DMS153 treated with DMSO at 0.1 percent for 48 hours (cell line): ENCODE results near the gene ANKUB1.
"Not testable (repeated sequence)": the region's sequence is repeated elsewhere in the genome, so short reads cannot be mapped to it uniquely, and the experiment has no call there.

ENCODE experiments used
- DNase-seq: peaks from one replicate; lab custom pipeline; 2025; ENCODE audit not compliant: unreplicated experiment; lab: John Stamatoyannopoulos, UW

ANKUB1 gene

GRCh38 chr3:149792452-149793270 is at the start of gene ANKUB1:
Gene ANKUB1, minus strand, starts transcription at chr3:149792554. Its CDS starts 188 bp downstream, at chr3:149792366.
- DNase-seq, result peak; percentile 77

GRCh38 chr3:149839896-149840295 is 47.5 kb upstream of the ANKUB1 start:
- no peak for DNase-seq

GRCh38 chr3:149839469-149839868 is 47.1 kb upstream of the ANKUB1 start:
- not testable (repeated sequence) for DNase-seq

- not testable (repeated sequence) for DNase-seq
Observed at GRCh38 chr3:149838491-149838890, 46.1 kb upstream of the ANKUB1 start.

- DNase-seq, result no peak
Observed at GRCh38 chr3:149833241-149833640, 40.9 kb upstream of the ANKUB1 start.

GRCh38 chr3:149832086-149832485 is 39.7 kb upstream of the ANKUB1 start:
- DNase-seq, result no peak

GRCh38 chr3:149831321-149831720 is 39.0 kb upstream of the ANKUB1 start:
- DNase-seq, result no peak

- DNase-seq, result no peak
Observed at GRCh38 chr3:149830902-149831301, 38.5 kb upstream of the ANKUB1 start.

- not testable (repeated sequence) for DNase-seq
Observed at GRCh38 chr3:149829631-149830030, 37.3 kb upstream of the ANKUB1 start.

- DNase-seq, result no peak
Observed at GRCh38 chr3:149828390-149828789, 36.0 kb upstream of the ANKUB1 start.

GRCh38 chr3:149826636-149827035 is 34.3 kb upstream of the ANKUB1 start:
- DNase-seq, result no peak

GRCh38 chr3:149820183-149820582 is 27.8 kb upstream of the ANKUB1 start:
- no peak for DNase-seq

GRCh38 chr3:149819432-149819831 is 27.1 kb upstream of the ANKUB1 start:
- DNase-seq, result no peak

- no peak for DNase-seq
Observed at GRCh38 chr3:149816986-149817385, 24.6 kb upstream of the ANKUB1 start.

- DNase-seq, result no peak
Observed at GRCh38 chr3:149816311-149816710, 24.0 kb upstream of the ANKUB1 start.

GRCh38 chr3:149815728-149816127 is 23.4 kb upstream of the ANKUB1 start:
- DNase-seq, result no peak

- no peak for DNase-seq
Observed at GRCh38 chr3:149815321-149815720, 23.0 kb upstream of the ANKUB1 start.

GRCh38 chr3:149813367-149814281 is 21.3 kb upstream of the ANKUB1 start:
- DNase-seq, result no peak

- DNase-seq, result peak; percentile 79
Observed at GRCh38 chr3:149812606-149813366, 20.4 kb upstream of the ANKUB1 start, which contains the start of gene RNF13. Gene RNF13, plus strand, starts transcription at chr3:149813215. Its CDS starts 32,812 bp downstream, at chr3:149846027.

GRCh38 chr3:149812165-149812605 is 19.8 kb upstream of the ANKUB1 start:
- no peak for DNase-seq

GRCh38 chr3:149810846-149811245 is 18.5 kb upstream of the ANKUB1 start:
- no peak for DNase-seq
